HG03460 (cell line): ENCODE results near the gene PLCZ1.
"Not testable (repeated sequence)": the region's sequence is repeated elsewhere in the genome, so short reads cannot be mapped to it uniquely, and the experiment has no call there.

ENCODE experiments used
- ATAC-seq: cut with Tn5 transposase; IDR thresholded peaks from one replicate; pipeline ENCODE4 v1.9.1; 2021; ENCODE audit not compliant: unreplicated experiment

Gene PLCZ1

GRCh38 chr12:18703911-18704310 is 33.9 kb downstream of the PLCZ1 start:
- no peak for ATAC-seq

- no peak for ATAC-seq
Observed at GRCh38 chr12:18703321-18703720, 34.5 kb downstream of the PLCZ1 start.

DNA sequence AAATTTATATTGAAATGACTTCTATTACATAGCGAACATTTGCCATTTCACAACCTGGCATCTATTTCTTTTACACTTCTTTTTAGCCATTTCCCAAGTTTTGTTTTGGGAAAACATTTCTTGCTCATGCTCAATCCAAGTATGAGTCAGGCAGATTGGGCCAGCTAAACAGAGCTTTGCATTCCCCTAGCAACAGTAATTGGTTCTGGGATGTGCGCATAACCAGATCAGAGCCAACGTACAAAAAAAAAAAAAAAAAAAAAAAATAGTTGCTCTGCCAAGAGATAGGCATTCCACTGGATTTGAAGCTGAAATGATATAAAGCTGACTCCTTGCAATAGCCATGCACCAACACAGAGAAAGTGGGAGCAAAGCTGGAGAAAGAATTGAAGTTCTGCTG is 37.5 kb downstream of the PLCZ1 start:
- ATAC-seq: no peak

DNA sequence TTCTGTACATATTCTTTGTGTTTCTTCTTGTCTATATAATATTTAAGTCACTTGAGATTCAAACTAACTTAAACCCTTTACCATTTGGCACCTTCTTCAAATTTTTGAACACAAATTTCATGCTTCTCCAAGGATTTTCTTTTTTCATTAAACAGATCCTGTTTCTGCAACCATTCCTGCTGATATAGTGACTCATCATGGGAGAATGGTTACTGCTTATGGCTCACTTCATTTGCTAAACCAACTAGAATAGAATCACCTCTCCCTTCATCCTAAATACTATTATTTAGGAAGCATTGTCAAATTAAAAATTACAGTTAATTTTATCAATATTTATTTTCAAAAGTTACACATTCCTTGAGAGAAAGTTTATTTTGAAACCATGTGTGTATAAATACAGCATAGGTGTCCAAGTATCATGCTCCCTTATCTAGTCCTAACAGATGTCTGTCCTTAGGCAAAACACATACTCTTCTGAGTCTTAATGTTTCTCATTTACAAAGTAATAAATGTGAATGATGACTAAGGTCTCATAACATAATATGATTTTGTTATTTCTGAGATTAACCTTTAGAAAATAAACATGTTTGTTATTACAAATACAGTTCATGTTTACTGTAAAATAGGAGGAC is 40.7 kb downstream of the PLCZ1 start:
- no peak for ATAC-seq

GRCh38 chr12:18693986-18694385 is 43.8 kb downstream of the PLCZ1 start:
- ATAC-seq: not testable (repeated sequence)

GRCh38 chr12:18690653-18691052 is 47.2 kb downstream of the PLCZ1 start:
- no peak for ATAC-seq

- no peak for ATAC-seq
Observed at GRCh38 chr12:18689771-18690170, 48.0 kb downstream of the PLCZ1 start.

DNA sequence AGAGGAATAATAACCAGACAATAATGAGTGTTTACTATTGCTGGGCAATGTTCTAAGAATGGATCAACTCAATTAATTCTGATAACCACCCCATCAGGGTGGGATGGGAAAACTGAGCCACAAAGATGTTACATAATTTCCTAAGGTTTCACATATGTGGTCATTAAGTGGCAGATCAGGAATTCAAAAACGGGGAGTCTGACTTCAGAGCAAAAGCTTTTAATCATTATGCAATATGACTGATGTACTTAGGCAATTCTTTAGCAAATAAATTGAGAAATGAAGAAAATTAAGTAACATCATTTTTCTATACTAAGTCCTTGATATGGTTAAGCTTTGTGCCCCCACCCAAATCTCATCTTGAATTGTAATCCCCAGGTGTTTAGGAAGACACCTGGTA is 53.4 kb downstream of the PLCZ1 start:
- ATAC-seq: no peak

- no peak for ATAC-seq
Observed at GRCh38 chr12:18683327-18684013, 54.3 kb downstream of the PLCZ1 start.

GRCh38 chr12:18681818-18682217 is 56.0 kb downstream of the PLCZ1 start:
- no peak for ATAC-seq

DNA sequence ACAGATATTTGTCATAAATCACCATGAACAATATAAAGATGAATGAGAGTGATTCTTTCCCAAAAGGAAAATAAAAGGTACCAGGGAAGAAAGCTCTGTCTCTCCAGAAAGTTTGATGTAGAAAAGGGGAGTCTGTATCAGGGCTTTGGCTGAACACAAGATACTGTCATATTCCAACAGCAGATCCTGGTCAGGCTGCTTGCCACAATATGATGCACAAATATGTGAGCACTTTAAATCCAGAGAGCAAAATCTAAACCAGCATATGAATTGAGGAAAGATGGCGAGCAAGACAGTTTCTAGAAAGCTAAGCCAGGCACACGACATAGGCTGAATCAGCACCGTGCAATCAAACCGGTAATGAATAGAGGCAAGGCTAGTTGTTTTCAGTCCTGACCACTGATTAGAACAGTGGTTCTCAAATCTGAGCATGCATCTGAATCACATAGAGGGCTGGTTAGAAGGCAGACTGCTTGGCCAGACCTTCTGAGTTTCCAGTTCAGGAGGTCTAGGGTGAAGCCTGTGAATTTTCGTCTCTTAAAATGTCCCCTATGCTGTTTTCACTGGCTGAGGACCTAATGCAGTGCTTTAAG is 60.7 kb downstream of the PLCZ1 start:
- no peak for ATAC-seq

DNA sequence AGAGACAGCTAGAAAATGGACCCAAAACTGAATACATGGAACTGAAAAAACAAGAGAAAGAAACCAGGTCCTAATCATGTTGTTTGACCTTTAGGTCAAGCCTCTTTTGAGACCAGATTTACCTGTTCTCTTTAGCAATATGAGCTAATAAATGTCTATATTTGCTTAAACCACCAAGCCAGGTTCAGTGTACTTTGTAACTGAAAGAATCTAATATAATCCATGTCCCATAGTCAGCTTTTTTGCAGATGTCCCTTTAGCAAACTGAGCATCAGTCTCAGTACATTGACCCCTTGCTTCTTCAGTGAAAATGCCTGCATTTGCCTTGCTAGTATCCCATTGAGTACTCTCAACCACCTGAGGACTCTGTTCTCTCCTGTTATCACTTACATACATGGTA is 61.7 kb downstream of the PLCZ1 start:
- no peak for ATAC-seq

- no peak for ATAC-seq
Observed at GRCh38 chr12:18658829-18659228, 79.0 kb downstream of the PLCZ1 start.

DNA sequence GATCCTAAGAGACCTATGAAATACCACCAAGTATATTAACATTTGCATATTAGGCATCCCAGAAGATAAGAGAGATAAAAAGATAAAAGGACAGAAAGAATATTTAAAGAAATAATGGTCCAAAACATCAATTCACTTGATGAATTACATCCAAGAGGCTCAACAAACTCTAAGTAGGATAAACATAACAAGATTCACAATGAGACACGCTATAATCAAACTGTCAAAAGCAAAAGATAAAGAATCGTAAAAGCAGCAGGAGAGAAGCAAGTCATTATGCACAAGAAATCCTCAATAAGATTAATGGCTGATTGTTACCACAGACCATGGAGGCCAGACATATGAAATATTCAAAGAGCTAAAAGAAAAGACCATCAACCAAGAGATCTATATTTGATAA is 79.6 kb downstream of the PLCZ1 start:
- ATAC-seq: no peak

DNA sequence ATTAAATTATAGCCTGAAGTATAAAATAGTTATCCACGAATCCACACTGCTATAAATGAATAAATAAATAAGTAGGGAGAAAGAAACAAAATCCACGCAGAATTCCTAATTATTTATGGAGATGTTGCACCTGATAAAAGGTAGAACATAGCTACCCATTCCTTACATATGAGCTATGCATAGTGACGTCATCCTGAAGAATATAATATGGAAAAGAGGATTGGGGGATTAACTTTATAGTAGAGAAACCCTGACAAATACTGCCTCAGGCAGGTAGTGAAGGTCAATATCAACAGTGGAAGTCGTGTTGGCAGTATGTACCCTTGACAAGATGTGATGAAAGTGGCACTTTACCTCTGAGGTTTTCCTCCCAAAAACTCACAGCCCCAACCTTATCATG is 82.5 kb downstream of the PLCZ1 start:
- ATAC-seq: no peak

- ATAC-seq: no peak
Observed at GRCh38 chr12:18653465-18653864, 84.3 kb downstream of the PLCZ1 start.

- no peak for ATAC-seq
Observed at GRCh38 chr12:18652596-18652995, 85.2 kb downstream of the PLCZ1 start.

DNA sequence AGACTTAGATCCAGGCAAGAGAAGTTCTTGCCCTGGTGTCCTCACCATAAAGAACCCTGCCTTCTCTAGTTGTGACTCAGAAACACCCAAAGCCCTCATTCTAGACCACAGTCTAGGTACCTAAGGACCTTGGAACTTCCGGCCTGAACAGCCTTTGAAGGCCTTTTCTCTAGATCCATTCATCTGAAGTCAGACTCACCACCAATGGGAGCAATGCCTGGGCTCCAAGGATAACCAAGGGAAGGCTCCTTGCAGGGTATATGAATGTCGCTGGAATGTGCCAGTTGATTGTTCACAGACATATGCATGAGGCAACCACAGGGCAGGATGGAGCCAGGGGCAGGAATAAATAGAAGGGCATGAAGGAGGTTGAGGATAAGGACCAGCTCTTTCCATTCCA is 86.3 kb downstream of the PLCZ1 start:
- ATAC-seq: no peak

DNA sequence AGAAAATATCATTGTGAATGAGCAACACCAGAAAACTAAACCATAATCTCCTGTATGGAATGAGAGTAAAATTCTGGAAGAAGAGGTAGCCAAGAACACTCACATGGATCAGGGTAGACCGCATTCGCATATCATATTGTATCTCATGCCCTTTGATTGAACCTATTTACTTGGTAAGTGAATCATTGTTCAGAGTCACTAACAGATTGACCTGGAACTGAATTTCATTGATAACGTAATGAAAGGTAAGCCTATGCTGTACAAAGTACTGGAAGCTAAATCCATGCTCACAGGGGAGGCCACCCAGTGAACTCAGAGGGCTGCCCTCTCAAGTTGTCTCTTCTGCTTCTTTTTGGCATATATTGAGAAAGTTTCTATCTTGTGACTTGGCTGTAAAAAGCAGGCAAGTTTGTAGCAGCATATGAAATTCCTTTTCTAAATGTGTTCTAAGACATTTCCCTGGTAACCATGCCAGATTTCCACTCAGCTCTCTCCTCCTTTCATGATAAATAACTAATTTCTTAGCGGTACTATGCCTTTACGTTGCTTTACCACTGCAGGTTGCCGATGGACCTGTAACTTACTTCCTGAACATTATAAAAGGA is 91.4 kb downstream of the PLCZ1 start:
- ATAC-seq: no peak

DNA sequence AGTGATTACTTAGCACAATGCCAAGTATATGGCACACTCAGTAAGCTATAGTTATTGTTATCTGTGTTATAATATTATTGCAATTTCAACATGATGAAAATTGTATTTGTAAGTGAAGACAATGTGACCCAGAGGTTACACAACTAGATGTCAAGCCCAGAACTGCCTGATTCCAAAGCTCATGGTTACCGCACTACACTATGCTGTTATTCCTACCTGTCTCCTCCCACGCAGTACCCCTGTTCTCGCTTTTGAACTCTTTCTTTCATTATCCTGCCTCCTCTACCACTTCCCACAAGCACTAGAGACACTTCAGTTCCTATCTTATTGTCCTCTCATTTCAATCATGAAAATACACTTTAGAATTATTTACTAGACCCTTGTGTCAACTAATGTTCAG is 93.2 kb downstream of the PLCZ1 start:
- no peak for ATAC-seq

DNA sequence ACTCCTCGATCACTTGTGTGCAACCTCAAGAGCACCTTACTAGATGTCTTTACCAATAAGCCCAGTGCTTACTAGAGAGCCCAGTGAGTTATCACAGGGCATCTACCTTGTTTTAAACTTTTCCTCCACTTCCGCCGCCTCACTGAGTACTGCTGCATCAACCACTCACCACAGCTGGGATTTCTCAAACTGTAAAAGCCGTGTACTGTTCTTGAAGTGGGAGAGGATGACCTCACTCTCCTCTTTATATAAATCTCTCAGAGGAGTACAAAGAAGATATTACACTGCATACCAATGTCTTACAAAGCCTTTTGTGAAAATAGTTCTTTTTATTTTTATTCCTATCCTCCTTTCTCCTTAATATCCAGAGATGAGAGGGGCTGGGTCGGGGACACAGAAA is 94.1 kb downstream of the PLCZ1 start:
- no peak for ATAC-seq

DNA sequence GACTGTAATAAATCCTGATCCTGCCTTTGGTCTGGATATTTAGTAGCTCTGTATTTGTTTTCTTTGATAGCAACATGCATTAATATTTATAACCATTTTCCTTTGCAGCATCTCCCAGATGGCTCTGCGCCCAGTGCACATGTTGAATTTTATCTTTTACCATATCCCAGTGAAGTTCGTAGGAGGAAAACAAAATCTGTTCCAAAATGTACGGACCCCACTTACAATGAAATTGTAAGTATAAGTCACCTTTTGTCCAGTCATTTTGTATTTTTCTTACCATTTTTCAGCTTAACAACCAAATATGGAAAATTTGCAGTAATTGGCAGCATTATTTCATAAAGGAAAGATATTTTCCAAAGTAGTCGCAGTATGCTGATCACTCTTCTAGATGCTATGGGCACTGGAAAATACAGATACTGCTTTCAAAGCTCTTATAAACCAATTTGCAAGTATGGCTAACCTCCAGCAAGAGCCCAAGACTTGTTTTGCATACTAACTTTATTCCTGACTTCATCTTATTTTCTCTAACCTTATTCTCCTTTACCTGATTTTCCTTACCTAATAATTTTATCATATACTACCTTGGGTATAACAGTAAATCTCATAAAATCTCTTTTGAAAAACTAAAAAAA is 97.4 kb downstream of the PLCZ1 start:
- ATAC-seq: no peak
